ENCODE measurements around the gene PTPRS. TPM values are rescaled to one million over a fixed set of nuclear protein-coding genes. Genes with fewer than 3 reads are reported as not detected.

Gene PTPRS
- total and polyA plus RNA-seq, 2 of the 13 experiments (the other 11 are each of a cell fraction or from before 2014, with no cell fraction given), result 32.7 to 43.9 TPM

DNA sequence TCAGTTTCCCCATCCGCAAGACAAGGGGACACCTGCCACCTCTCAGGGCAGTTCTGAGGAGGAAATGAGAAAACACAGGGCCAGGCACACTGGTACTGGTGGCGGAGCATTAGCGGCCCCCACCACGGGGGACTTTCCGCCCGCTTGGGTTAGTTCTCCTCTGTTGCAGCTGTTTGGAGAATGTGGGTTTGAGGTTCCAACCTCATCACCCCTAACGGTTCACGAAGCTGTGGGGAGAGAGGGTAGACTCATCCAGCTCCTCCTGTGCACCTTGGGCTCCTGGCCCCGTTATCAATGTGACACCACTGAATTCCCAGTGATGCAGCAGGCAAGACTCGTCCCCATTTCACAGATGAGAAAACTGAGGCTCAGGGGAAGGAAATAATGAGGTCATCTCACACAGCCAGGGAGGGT is 10.3 kb downstream of the PTPRS start:
- CTCF ChIA-PET (ENCODE audit: low intra/inter-chr PET ratio, low total read pairs), result no interaction called here
- no peak for DNase-seq (ENCODE audit: low spot score)
- no peak overlapping the region for H2AFZ ChIP-seq (ENCODE audit: low read length)
- intact Hi-C loops (cut with micrococcal nuclease; ENCODE audit: unreplicated experiment), result no loop called here
- H3K4me2 ChIP-seq (ENCODE audit: low read depth, low read length), result no peak overlapping the region
- peaks cover 14% of the 10 kb centered on the region; the same call in 1 of the 2 replicates for H4K20me1 ChIP-seq (ENCODE audit: insufficient read depth, low read length)
- H3K4me3 ChIP-seq (replicated peaks in 1 of 3; ENCODE audit: insufficient read depth in 1 of 3, low read depth in 2 of 3, low read length in 3 of 3), result no peak overlapping the region
- FAIRE-seq, result no peak
- no peak for ATAC-seq
- H3K9me3 ChIP-seq (ENCODE audit: low read length), result no peaks in the 10 kb centered on the region
- H3K4me1 ChIP-seq (ENCODE audit: insufficient read depth, low read length), result no peaks in the 10 kb centered on the region
- no peak overlapping the region for H3K27ac ChIP-seq (ENCODE audit: extremely low read length, insufficient read depth, low read length)
- in situ Hi-C loops (cut with HindIII; ENCODE audit: extremely low pct_ligation_motif_present, low pct_unique_long_range_greater_than_20kb), result no loop called here
- TF ChIP-seq NR2F1 (CRISPR knock-in tag; IDR thresholded peaks at IDR 0.05), result no peak
- TF ChIP-seq, protein P1, sequence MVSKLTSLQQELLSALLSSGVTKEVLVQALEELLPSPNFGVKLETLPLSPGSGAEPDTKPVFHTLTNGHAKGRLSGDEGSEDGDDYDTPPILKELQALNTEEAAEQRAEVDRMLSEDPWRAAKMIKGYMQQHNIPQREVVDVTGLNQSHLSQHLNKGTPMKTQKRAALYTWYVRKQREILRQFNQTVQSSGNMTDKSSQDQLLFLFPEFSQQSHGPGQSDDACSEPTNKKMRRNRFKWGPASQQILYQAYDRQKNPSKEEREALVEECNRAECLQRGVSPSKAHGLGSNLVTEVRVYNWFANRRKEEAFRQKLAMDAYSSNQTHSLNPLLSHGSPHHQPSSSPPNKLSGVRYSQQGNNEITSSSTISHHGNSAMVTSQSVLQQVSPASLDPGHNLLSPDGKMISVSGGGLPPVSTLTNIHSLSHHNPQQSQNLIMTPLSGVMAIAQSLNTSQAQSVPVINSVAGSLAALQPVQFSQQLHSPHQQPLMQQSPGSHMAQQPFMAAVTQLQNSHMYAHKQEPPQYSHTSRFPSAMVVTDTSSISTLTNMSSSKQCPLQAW (CRISPR knock-in tag; IDR thresholded peaks at IDR 0.05), result no peak
- TF ChIP-seq ZMYM3 (CRISPR knock-in tag; IDR thresholded peaks at IDR 0.05), result peak; percentile 49; the same call in 1 of the 2 replicates
- TF ChIP-seq ATF7 (IDR thresholded peaks at IDR 0.05), result 0 out of 2 replicates have a peak, but pooled peaks have one; percentile 19
- no peak for TF ChIP-seq ATF7 (CRISPR knock-in tag; IDR thresholded peaks at IDR 0.05)
- TF ChIP-seq MTERF4 (CRISPR knock-in tag; IDR thresholded peaks at IDR 0.05), result no peak
- TF ChIP-seq RFXAP (CRISPR knock-in tag; IDR thresholded peaks at IDR 0.05; ENCODE audit: borderline replicate concordance), result no peak
- TF ChIP-seq, protein P2, sequence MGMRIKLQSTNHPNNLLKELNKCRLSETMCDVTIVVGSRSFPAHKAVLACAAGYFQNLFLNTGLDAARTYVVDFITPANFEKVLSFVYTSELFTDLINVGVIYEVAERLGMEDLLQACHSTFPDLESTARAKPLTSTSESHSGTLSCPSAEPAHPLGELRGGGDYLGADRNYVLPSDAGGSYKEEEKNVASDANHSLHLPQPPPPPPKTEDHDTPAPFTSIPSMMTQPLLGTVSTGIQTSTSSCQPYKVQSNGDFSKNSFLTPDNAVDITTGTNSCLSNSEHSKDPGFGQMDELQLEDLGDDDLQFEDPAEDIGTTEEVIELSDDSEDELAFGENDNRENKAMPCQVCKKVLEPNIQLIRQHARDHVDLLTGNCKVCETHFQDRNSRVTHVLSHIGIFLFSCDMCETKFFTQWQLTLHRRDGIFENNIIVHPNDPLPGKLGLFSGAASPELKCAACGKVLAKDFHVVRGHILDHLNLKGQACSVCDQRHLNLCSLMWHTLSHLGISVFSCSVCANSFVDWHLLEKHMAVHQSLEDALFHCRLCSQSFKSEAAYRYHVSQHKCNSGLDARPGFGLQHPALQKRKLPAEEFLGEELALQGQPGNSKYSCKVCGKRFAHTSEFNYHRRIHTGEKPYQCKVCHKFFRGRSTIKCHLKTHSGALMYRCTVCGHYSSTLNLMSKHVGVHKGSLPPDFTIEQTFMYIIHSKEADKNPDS (CRISPR knock-in tag; IDR thresholded peaks at IDR 0.05), result no peak
- peak; percentile 90 for TF ChIP-seq ZNF629 (CRISPR knock-in tag; conservative IDR thresholded peaks at IDR 0.05)
- no peaks in the 10 kb centered on the region for H3K27me3 ChIP-seq (ENCODE audit: control insufficient read depth in 1 of 2, insufficient read depth in 2 of 2, low read length in 2 of 2)
- 94% methylated on average over 8 of the region's 10 CpGs for WGBS (ENCODE audit: low lambda C conversion rate)
- POLR2A ChIA-PET, result no interaction called here
- H3K36me3 ChIP-seq (replicated peaks in 1 of 2; ENCODE audit: control insufficient read depth in 1 of 2, insufficient read depth in 2 of 2, low read length in 2 of 2), result peaks cover 0 to 3% of the 10 kb centered on the region in 2 experiments; a peak in 2 of 5 replicates
- no TSS peak for BruUV-seq (replicated peaks)
- H3K9ac ChIP-seq (ENCODE audit: insufficient read depth, low read depth, low read length), result no peak overlapping the region
- no peaks in the 10 kb centered on the region for H3K79me2 ChIP-seq (ENCODE audit: insufficient read depth, low read length)

All from HepG2 (cell line).